Lower leg skin (tissue), 3 donors: ENCODE results near the gene GRM7.

Experiments used
- CTCF ChIP-seq, 3 donors: fragments of 450-650 bp; IDR thresholded peaks; one replicate each; pipeline ENCODE4 v1.5.1; 2016; ENCODE audit warnings: antibody characterized with exemption in 3 of 3, mild to moderate bottlenecking in 3 of 3, moderate library complexity in 2 of 3
- POLR2A ChIP-seq, 2 donors: fragments of 450-650 bp; IDR thresholded peaks; one replicate each; pipeline ENCODE4 v1.6.1; 2016 to 2017; ENCODE audit warnings: antibody characterized with exemption in 2 of 2, mild to moderate bottlenecking in 1 of 2, moderate library complexity in 1 of 2

GRCh38 chr3:6825524-6825923 lies 35.4 kb upstream of the GRM7 start:
- TF ChIP-seq CTCF (IDR thresholded peaks at IDR 0.05) (no peak), POLR2A (IDR thresholded peaks at IDR 0.05) (no peak)
